ENCODE measurements around the gene ITGB5. TPM values are rescaled to one million over a fixed set of nuclear protein-coding genes. Genes with fewer than 3 reads are reported as not detected.
A peak's percentile ranks its signal among the peaks of the same experiment; 100 is the strongest.

ITGB5 gene
- total RNA-seq, 1 donor from 2014 or later = 139 TPM

DNA sequence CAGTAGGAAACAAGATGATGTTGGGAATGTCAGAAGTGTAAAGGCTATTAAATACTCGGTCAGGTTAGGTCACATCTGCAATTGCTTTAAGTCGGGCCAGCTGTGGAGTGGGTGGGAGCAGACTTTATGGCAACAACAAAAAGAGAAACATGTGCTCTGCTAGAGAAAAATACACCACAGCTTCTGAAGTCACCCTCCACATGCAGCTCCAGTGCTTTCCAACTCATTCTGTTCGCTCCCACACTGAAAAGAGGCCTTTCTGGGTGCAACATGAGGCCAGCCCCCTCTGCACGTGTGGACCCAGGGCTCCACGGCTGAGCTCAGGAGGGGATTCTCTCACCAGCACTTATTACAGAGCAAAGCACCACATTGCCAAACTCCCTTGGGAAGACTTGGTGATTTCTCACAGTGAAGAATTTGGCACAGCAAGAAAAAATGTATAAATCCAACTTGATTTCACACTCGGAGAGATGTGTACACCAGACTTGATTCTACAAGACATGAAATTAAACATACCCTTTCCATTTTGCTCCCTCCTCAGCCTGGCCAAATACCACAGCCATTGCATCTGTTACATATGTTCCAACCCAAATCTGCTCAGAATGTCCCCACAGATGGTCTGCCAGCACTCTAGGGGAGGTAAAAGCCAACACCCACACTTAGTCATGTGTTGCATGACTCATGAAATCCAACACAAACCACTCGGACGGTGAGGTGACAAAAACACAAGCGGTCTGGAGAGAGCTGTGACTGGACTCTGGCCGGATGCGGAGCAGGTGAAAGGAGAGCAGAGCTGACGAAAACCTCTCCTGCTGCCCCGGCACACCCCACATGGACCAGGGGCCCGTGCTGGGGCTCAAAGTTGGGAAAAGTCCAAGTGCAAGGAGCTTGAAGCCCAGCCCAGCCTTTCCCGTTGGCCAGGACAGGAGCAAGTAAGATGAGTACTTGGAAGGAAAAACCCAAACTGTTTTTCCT, 74.6 kb downstream of the ITGB5 start:
- peak; percentile 98 for FAIRE-seq
- Histone ChIP-seq H3K9me3 (ENCODE audit: insufficient read depth, low read depth, low read length) (no peaks in the 10 kb centered on the region), H3K4me1 (ENCODE audit: insufficient read depth, low read length) (peaks cover 42% of the 10 kb centered on the region), H4K20me1 (ENCODE audit: insufficient read depth, low read length) (no peaks in the 10 kb centered on the region), H3K4me3 (ENCODE audit: insufficient read depth, low read depth, low read length) (peak overlapping the region; percentile 5), H3K9ac (ENCODE audit: low read length) (peak overlapping the region; percentile 67), H3K4me2 (ENCODE audit: low read length) (peak overlapping the region; percentile 55), H3K27ac (ENCODE audit: low read depth, low read length) (peak overlapping the region; percentile 80), H3K79me2 (ENCODE audit: insufficient read depth, low read length) (no peaks in the 10 kb centered on the region), H3K27me3 (ENCODE audit: insufficient read depth, low read length) (no peaks in the 10 kb centered on the region), H3K36me3 (ENCODE audit: insufficient read depth, low read length) (peaks cover 17% of the 10 kb centered on the region), H2AFZ (ENCODE audit: low read depth, low read length) (no peak overlapping the region)
- H3K27ac Mint-ChIP-seq (ENCODE audit: unreplicated experiment) = peak overlapping the region; percentile 86
- H3K4me1 Mint-ChIP-seq (ENCODE audit: low read depth, unreplicated experiment) = peaks cover 34% of the 10 kb centered on the region
- peaks cover 32% of the 10 kb centered on the region for H3K36me3 Mint-ChIP-seq (ENCODE audit: low read depth, unreplicated experiment)
- peak overlapping the region; percentile 50 for H3K4me3 Mint-ChIP-seq (ENCODE audit: unreplicated experiment)
- H3K9me3 Mint-ChIP-seq (ENCODE audit: unreplicated experiment) = no peaks in the 10 kb centered on the region
- TF ChIP-seq, protein P1, sequence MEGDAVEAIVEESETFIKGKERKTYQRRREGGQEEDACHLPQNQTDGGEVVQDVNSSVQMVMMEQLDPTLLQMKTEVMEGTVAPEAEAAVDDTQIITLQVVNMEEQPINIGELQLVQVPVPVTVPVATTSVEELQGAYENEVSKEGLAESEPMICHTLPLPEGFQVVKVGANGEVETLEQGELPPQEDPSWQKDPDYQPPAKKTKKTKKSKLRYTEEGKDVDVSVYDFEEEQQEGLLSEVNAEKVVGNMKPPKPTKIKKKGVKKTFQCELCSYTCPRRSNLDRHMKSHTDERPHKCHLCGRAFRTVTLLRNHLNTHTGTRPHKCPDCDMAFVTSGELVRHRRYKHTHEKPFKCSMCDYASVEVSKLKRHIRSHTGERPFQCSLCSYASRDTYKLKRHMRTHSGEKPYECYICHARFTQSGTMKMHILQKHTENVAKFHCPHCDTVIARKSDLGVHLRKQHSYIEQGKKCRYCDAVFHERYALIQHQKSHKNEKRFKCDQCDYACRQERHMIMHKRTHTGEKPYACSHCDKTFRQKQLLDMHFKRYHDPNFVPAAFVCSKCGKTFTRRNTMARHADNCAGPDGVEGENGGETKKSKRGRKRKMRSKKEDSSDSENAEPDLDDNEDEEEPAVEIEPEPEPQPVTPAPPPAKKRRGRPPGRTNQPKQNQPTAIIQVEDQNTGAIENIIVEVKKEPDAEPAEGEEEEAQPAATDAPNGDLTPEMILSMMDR (IDR thresholded peaks at IDR 0.05; ENCODE audit: insufficient read depth, low read depth, low read length) = no peak
- no peak for TF ChIP-seq EZH2 (IDR thresholded peaks at IDR 0.05; ENCODE audit: insufficient read depth, low read length)
- no peaks in the 10 kb centered on the region for H3K27me3 Mint-ChIP-seq (ENCODE audit: low read depth, unreplicated experiment)
- peak; percentile 98 for DNase-seq (ENCODE audit: low read depth)

DNA sequence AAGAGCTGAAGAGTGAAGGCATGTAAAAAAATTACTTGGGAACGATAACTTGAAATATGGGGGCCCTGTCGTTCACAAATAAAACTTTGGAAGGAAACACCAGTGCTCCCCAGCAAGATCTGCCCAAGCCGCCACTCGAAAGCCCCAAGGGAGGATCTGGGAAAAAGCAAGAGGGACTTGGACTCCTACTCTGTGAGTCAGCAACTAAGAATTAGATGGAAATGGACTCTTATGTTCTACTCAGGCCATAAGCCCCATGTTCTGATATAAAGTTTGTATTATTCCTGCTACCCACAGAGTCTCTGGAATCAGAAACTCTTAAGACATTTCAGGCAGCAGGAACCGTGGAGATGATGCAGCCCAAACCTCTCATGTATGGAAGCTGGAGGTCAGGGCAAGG, 75.7 kb downstream of the ITGB5 start:
- Histone ChIP-seq H3K9ac (ENCODE audit: low read length) (peak overlapping the region; percentile 60), H3K27me3 (ENCODE audit: insufficient read depth, low read length) (no peaks in the 10 kb centered on the region), H3K4me2 (ENCODE audit: low read length) (peak overlapping the region; percentile 55), H3K27ac (ENCODE audit: low read depth, low read length) (peak overlapping the region; percentile 80), H2AFZ (ENCODE audit: low read depth, low read length) (no peak overlapping the region), H4K20me1 (ENCODE audit: insufficient read depth, low read length) (no peaks in the 10 kb centered on the region), H3K4me1 (ENCODE audit: insufficient read depth, low read length) (peaks cover 42% of the 10 kb centered on the region), H3K79me2 (ENCODE audit: insufficient read depth, low read length) (no peaks in the 10 kb centered on the region), H3K36me3 (ENCODE audit: insufficient read depth, low read length) (peaks cover 12% of the 10 kb centered on the region), H3K4me3 (ENCODE audit: insufficient read depth, low read depth, low read length) (no peak overlapping the region), H3K9me3 (ENCODE audit: insufficient read depth, low read depth, low read length) (no peaks in the 10 kb centered on the region)
- H3K36me3 Mint-ChIP-seq (ENCODE audit: low read depth, unreplicated experiment) = peaks cover 21% of the 10 kb centered on the region
- peaks cover 34% of the 10 kb centered on the region for H3K4me1 Mint-ChIP-seq (ENCODE audit: low read depth, unreplicated experiment)
- TF ChIP-seq EZH2 (IDR thresholded peaks at IDR 0.05; ENCODE audit: insufficient read depth, low read length) = no peak
- TF ChIP-seq, protein P1 (IDR thresholded peaks at IDR 0.05; ENCODE audit: insufficient read depth, low read depth, low read length) = no peak
- FAIRE-seq (peak; percentile 96), DNase-seq (ENCODE audit: low read depth) (peak; percentile 85)
- no peaks in the 10 kb centered on the region for H3K9me3 Mint-ChIP-seq (ENCODE audit: unreplicated experiment)
- no peaks in the 10 kb centered on the region for H3K27me3 Mint-ChIP-seq (ENCODE audit: low read depth, unreplicated experiment)
- H3K4me3 Mint-ChIP-seq (ENCODE audit: unreplicated experiment) = no peak overlapping the region
- peak overlapping the region; percentile 86 for H3K27ac Mint-ChIP-seq (ENCODE audit: unreplicated experiment)
